ENCODE measurements around the gene PHACTR4. TPM values are rescaled to one million over a fixed set of nuclear protein-coding genes. Genes with fewer than 3 reads are reported as not detected.

The PHACTR4 gene
- total and polyA plus RNA-seq, 9 of the 15 experiments (the other 6 are each of a cell fraction or from before 2014, with no cell fraction given) = 6.4 to 43.6 (median 14.2) TPM

DNA sequence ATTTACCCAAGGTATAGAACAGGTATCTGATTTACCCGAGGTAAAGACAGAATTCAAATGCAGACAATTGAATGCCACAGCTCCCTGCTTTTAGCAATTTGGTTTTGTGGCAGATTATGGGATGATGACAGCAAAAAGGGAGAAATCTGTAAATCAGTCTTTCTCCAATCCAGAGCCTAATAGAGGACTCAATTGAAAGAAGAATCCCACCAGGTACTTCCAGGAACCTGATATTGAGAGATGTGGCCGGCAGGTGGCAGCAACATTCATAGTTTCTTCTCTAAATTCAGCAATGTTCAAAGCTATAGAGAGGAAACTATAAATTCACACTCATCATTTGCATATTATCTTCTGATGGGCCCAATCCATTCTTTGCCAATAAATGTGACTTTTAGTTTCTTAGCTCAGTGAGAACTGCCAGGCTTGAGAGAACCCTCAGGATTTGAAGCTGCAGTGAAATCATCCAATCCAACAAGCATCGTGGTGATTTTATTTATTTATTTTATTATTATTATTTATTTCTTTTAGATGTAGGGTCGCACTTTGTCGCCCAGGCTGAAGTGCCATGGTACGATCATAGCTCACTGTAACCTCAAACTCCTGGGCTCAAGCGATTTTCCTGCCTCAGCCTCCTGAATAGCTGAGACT is 9.8 kb upstream of the PHACTR4 start (continued):
- TF ChIP-seq, protein P1, sequence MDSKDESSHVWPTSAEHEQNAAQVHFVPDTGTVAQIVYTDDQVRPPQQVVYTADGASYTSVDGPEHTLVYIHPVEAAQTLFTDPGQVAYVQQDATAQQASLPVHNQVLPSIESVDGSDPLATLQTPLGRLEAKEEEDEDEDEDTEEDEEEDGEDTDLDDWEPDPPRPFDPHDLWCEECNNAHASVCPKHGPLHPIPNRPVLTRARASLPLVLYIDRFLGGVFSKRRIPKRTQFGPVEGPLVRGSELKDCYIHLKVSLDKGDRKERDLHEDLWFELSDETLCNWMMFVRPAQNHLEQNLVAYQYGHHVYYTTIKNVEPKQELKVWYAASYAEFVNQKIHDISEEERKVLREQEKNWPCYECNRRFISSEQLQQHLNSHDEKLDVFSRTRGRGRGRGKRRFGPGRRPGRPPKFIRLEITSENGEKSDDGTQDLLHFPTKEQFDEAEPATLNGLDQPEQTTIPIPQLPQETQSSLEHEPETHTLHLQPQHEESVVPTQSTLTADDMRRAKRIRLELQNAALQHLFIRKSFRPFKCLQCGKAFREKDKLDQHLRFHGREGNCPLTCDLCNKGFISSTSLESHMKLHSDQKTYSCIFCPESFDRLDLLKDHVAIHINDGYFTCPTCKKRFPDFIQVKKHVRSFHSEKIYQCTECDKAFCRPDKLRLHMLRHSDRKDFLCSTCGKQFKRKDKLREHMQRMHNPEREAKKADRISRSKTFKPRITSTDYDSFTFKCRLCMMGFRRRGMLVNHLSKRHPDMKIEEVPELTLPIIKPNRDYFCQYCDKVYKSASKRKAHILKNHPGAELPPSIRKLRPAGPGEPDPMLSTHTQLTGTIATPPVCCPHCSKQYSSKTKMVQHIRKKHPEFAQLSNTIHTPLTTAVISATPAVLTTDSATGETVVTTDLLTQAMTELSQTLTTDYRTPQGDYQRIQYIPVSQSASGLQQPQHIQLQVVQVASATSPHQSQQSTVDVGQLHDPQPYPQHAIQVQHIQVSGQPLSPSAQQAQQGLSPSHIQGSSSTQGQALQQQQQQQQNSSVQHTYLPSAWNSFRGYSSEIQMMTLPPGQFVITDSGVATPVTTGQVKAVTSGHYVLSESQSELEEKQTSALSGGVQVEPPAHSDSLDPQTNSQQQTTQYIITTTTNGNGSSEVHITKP (IDR thresholded peaks at IDR 0.05; ENCODE audit: partially characterized antibody) = no peak
- TF ChIP-seq L3MBTL2 (IDR thresholded peaks at IDR 0.05) (no peak), RB1 (IDR thresholded peaks at IDR 0.05; ENCODE audit: low read depth) (peak; percentile 40; the same call in 1 of the 2 replicates), ELK3 (CRISPR knock-in tag; IDR thresholded peaks at IDR 0.05) (0 out of 2 replicates have a peak, but pooled peaks have one; percentile 24), ZBTB1 (CRISPR knock-in tag; IDR thresholded peaks at IDR 0.05; ENCODE audit: borderline replicate concordance, low read depth) (no peak), PCBP2 (IDR thresholded peaks at IDR 0.05; ENCODE audit: low read depth, low read length, poor library complexity, severe bottlenecking) (no peak), ERF (CRISPR knock-in tag; IDR thresholded peaks at IDR 0.05) (no peak), RAD21 (CRISPR knock-in tag; conservative IDR thresholded peaks at IDR 0.05 in 1 of 2, IDR thresholded peaks at IDR 0.05 in 1 of 2) (peak; percentile 72 to 83), GMEB1 (CRISPR knock-in tag; IDR thresholded peaks at IDR 0.05) (peak; percentile 13; the same call in 1 of the 2 replicates), ZNF609 (CRISPR knock-in tag; IDR thresholded peaks at IDR 0.05; ENCODE audit: borderline replicate concordance) (no peak), EP300 (IDR thresholded peaks at IDR 0.05; ENCODE audit: low read length) (peak; percentile 33)
- TF ChIP-seq, protein P2, sequence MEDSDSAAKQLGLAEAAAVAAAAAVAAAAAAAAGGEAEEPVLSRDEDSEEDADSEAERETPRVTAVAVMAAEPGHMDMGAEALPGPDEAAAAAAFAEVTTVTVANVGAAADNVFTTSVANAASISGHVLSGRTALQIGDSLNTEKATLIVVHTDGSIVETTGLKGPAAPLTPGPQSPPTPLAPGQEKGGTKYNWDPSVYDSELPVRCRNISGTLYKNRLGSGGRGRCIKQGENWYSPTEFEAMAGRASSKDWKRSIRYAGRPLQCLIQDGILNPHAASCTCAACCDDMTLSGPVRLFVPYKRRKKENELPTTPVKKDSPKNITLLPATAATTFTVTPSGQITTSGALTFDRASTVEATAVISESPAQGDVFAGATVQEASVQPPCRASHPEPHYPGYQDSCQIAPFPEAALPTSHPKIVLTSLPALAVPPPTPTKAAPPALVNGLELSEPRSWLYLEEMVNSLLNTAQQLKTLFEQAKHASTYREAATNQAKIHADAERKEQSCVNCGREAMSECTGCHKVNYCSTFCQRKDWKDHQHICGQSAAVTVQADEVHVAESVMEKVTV (CRISPR knock-in tag; IDR thresholded peaks at IDR 0.05) = peak; percentile 63

Data from K562 (cell line).